Retinal pigment epithelial cell (primary cell): ENCODE results near the gene GMPR.

Source experiments
- DNase-seq: peaks from one replicate; pipeline ENCODE4 v3.0.0-alpha.2; 2010; ENCODE audit warnings: low read depth
- H3K4me3 ChIP-seq: 2 replicates; pipeline ENCODE4 v1.5.1; 2011; ENCODE audit warnings: mild to moderate bottlenecking, low read length, control low read depth, moderate library complexity
- CTCF ChIP-seq: conservative IDR thresholded peaks from 2 replicates; pipeline ENCODE4 v1.5.1; 2011; ENCODE audit warnings: low read depth, low read length, control low read depth, inconsistent platforms

GMPR gene

GRCh38 chr6:16301511-16301910 is 63.1 kb downstream of the GMPR start:
- no peak for DNase-seq
- no peak for TF ChIP-seq CTCF

GRCh38 chr6:16302721-16303552 is 64.5 kb downstream of the GMPR start:
- H3K4me3 ChIP-seq: no peak overlapping the region
- no peak for DNase-seq
- no peak for TF ChIP-seq CTCF

More at GRCh38 chr6:16301511-16301910, 63.1 kb downstream of the GMPR start:
- no peak overlapping the region for H3K4me3 ChIP-seq

- no peak for TF ChIP-seq CTCF
- no peak overlapping the region for H3K4me3 ChIP-seq
- no peak for DNase-seq
Observed at GRCh38 chr6:16305246-16305725, 66.9 kb downstream of the GMPR start.

- DNase-seq: no peak
- TF ChIP-seq CTCF: no peak
- H3K4me3 ChIP-seq: no peak overlapping the region
Observed at GRCh38 chr6:16305788-16306187, 67.4 kb downstream of the GMPR start.

- TF ChIP-seq CTCF: no peak
- DNase-seq: no peak
- H3K4me3 ChIP-seq: no peak overlapping the region
Observed at GRCh38 chr6:16306334-16306733, 67.9 kb downstream of the GMPR start.

GRCh38 chr6:16311763-16312162 is 73.4 kb downstream of the GMPR start:
- no peak for TF ChIP-seq CTCF
- DNase-seq: no peak
- H3K4me3 ChIP-seq: no peak overlapping the region

- no peak overlapping the region for H3K4me3 ChIP-seq
- no peak for TF ChIP-seq CTCF
- no peak for DNase-seq
Observed at GRCh38 chr6:16313732-16314131, 75.3 kb downstream of the GMPR start.
